Karpas-422 (cell line): ENCODE measurements around the gene LPCAT3. TPM values are rescaled to one million over a fixed set of nuclear protein-coding genes. Genes with fewer than 3 reads are reported as not detected.

Source experiments
- DNase-seq: peaks from one replicate; pipeline ENCODE4 v3.0.0-alpha.2; 2015
- H2AFZ ChIP-seq: fragments of 200-600 bp; sonication (generic); 2 replicates; pipeline ENCODE4 v1.6.1; 2014; ENCODE audit warnings: antibody characterized with exemption, low read length, mixed read lengths
- H3K27ac ChIP-seq: fragments of 200-600 bp; sonication (generic); 2 replicates; pipeline ENCODE4 v1.5.1; 2014; ENCODE audit warnings: mild to moderate bottlenecking, low read length, moderate library complexity
- H3K27me3 ChIP-seq: fragments of 200-600 bp; sonication (generic); 2 replicates; pipeline ENCODE4 v1.6.1; 2014; ENCODE audit warnings: low read length, mixed read lengths
- H3K36me3 ChIP-seq: fragments of 200-600 bp; sonication (generic); 2 replicates; pipeline ENCODE4 v1.6.1; 2014; ENCODE audit warnings: low read length, mixed read lengths; ENCODE audit not compliant: insufficient read depth
- H3K4me1 ChIP-seq: fragments of 200-600 bp; sonication (generic); 2 replicates; pipeline ENCODE4 v1.6.1; 2014; ENCODE audit warnings: mild to moderate bottlenecking, low read length, mixed read lengths
- H3K4me2 ChIP-seq: fragments of 200-600 bp; sonication (generic); 2 replicates; pipeline ENCODE4 v1.6.1; 2014; ENCODE audit warnings: low read length, low read depth, mild to moderate bottlenecking; ENCODE audit not compliant: poor library complexity, severe bottlenecking
- H3K4me3 ChIP-seq: fragments of 200-600 bp; sonication (generic); 2 replicates; pipeline ENCODE4 v1.5.1; 2014; ENCODE audit warnings: mild to moderate bottlenecking, antibody characterized with exemption, low read length, mixed read lengths
- H3K79me2 ChIP-seq: fragments of 200-600 bp; sonication (generic); 2 replicates; pipeline ENCODE4 v1.6.1; 2014; ENCODE audit warnings: mild to moderate bottlenecking, low read length, mixed read lengths
- H3K9ac ChIP-seq: fragments of 200-600 bp; sonication (generic); 2 replicates; pipeline ENCODE4 v1.6.0; 2014; ENCODE audit warnings: low read length
- H3K9me2 ChIP-seq: fragments of 200-600 bp; sonication (generic), shearing (Covaris generic); replicated peaks from 2 replicates; pipeline ENCODE4 v1.6.0; 2014; ENCODE audit warnings: mild to moderate bottlenecking, low read length, moderate library complexity; ENCODE audit not compliant: insufficient read depth
- H3K9me3 ChIP-seq: fragments of 300-700, 200-600 bp; sonication (generic); 2 replicates; pipeline ENCODE4 v1.6.1; 2014; ENCODE audit warnings: low read length, mixed read lengths
- H4K20me1 ChIP-seq: fragments of 200-600 bp; sonication (generic); 2 replicates; pipeline ENCODE4 v1.6.1; 2014; ENCODE audit warnings: mild to moderate bottlenecking, antibody characterized with exemption, low read length, low read depth; ENCODE audit not compliant: insufficient read depth
- total RNA-seq: library from RNA; depleted of rRNA; stranded (reverse); fragments of >200 nt; shearing (Covaris generic); gene quantifications from 2 replicates; pipeline ENCODE4 v1.2.3, GENCODE V29; 2014; ENCODE audit warnings: low replicate concordance

LPCAT3 gene
- total RNA-seq, 1 experiment from 2014 or later = 42.7 TPM

DNA sequence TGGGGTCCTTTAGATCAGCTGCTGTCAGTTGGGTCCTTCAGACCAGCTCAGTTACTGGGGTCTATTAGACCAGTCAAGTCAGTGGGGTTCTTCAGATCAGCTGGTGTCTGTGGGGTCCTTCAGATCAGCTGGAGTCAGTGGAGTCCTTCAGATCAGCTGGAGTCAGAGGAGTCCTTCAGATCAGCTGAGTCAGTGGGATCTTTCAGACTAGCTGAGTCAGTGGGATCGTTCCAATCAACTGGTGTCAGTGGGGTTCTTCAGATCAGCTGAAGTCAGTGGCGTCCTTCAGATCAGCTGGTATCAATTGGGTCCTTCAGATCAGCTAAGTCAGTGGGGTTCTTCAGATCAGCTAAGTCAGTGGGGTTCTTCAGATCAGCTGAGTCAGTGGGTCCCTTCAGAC lies 14.7 kb upstream of the LPCAT3 start:
- Histone ChIP-seq H4K20me1 (no peaks in the 10 kb centered on the region), H3K9me2 (no peaks in the 10 kb centered on the region; the same call in 1 of the 2 replicates), H3K27ac (no peak overlapping the region), H3K4me3 (no peak overlapping the region), H3K4me2 (no peak overlapping the region), H3K4me1 (peaks cover 20% of the 10 kb centered on the region), H2AFZ (no peak overlapping the region), H3K27me3 (no peaks in the 10 kb centered on the region), H3K79me2 (no peaks in the 10 kb centered on the region), H3K36me3 (no peaks in the 10 kb centered on the region), H3K9ac (no peak overlapping the region), H3K9me3 (no peaks in the 10 kb centered on the region)
- no peak for DNase-seq

DNA sequence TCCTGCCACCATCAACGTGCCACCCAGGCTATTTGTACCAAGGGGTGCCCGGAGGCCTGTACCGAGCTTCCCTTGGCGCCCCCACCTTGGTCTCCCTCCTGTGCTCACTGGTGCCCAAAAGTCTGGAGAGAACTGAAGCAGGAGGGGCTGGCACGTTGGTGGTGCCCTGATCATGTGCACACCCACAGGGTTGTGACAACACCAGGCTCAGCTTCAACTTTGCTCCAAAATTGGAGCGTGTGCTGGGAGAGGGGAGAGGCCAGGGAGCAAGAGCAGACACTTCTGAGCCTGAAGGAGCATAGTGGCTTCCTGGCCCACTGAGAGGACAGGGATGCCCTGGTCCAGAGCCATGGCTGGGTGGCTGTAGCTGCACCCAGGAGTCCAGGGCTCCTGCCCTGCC lies 13.0 kb upstream of the LPCAT3 start:
- H3K36me3 ChIP-seq = no peaks in the 10 kb centered on the region
- H3K9me3 ChIP-seq = no peaks in the 10 kb centered on the region
- H3K4me3 ChIP-seq = no peak overlapping the region
- no peak overlapping the region for H2AFZ ChIP-seq
- H3K27me3 ChIP-seq = no peaks in the 10 kb centered on the region
- no peaks in the 10 kb centered on the region for H4K20me1 ChIP-seq
- no peaks in the 10 kb centered on the region; the same call in 1 of the 2 replicates for H3K9me2 ChIP-seq
- no peak overlapping the region for H3K27ac ChIP-seq
- H3K4me1 ChIP-seq = peaks cover 13% of the 10 kb centered on the region
- DNase-seq = no peak
- no peaks in the 10 kb centered on the region for H3K79me2 ChIP-seq
- H3K4me2 ChIP-seq = no peak overlapping the region
- H3K9ac ChIP-seq = no peak overlapping the region

DNA sequence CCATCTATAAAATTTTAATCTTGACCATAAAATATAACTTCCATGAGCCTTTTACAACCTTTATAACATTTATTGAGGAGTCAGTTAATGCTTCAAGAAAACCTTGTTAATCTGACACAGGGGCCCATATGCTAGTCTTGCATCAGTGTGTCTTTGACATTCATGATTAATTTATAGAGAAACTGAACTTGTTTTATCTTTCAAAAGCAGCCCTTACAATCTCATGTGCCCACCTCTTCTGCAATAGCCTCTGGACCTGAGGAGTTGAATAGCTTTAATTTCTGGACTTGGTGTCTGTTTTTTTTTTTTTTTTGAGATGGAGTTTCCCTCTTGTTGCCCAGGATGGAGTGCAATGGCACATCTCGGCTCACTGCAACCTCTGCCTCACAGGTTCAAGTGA lies 8.6 kb upstream of the LPCAT3 start:
- Histone ChIP-seq H3K4me3 (no peak overlapping the region), H3K27me3 (no peaks in the 10 kb centered on the region), H3K4me1 (no peaks in the 10 kb centered on the region)

DNA sequence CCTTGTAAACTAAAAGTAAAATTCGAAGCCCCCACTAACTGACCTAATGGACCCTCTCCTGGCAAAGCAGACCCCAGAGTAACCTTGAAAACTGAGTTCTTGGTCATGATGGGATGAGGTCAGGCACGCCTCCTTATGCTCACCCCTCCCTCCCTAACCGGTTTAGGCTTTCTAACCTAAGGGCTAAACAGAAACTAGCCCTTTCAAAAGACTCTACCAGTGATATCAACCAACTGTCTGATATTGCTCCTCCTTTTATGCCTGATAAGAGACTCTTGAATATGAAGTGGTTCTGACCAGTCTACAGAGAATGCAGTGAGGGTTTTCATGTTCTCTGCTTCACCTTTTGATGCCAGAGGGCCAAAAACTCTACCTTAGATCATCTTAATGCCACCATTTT lies 4.8 kb upstream of the LPCAT3 start:
- Histone ChIP-seq H3K27ac (no peak overlapping the region), H3K9ac (no peak overlapping the region), H3K9me2 (no peaks in the 10 kb centered on the region), H4K20me1 (no peaks in the 10 kb centered on the region), H3K9me3 (no peaks in the 10 kb centered on the region), H3K4me1 (peaks cover 10% of the 10 kb centered on the region), H2AFZ (no peak overlapping the region), H3K79me2 (peaks cover under 1% of the 10 kb centered on the region), H3K27me3 (no peaks in the 10 kb centered on the region), H3K4me3 (no peak overlapping the region), H3K36me3 (no peaks in the 10 kb centered on the region), H3K4me2 (no peak overlapping the region)
- DNase-seq = no peak

More for the DNA sequence above, 8.6 kb upstream of the LPCAT3 start:
- DNase-seq = no peak
- H4K20me1 ChIP-seq = no peaks in the 10 kb centered on the region
- H3K27ac ChIP-seq = no peak overlapping the region
- no peaks in the 10 kb centered on the region for H3K79me2 ChIP-seq
- no peaks in the 10 kb centered on the region for H3K9me2 ChIP-seq
- H3K9me3 ChIP-seq = no peaks in the 10 kb centered on the region
- H2AFZ ChIP-seq = no peak overlapping the region
- H3K36me3 ChIP-seq = no peaks in the 10 kb centered on the region
- H3K9ac ChIP-seq = no peak overlapping the region
- H3K4me2 ChIP-seq = no peak overlapping the region

DNA sequence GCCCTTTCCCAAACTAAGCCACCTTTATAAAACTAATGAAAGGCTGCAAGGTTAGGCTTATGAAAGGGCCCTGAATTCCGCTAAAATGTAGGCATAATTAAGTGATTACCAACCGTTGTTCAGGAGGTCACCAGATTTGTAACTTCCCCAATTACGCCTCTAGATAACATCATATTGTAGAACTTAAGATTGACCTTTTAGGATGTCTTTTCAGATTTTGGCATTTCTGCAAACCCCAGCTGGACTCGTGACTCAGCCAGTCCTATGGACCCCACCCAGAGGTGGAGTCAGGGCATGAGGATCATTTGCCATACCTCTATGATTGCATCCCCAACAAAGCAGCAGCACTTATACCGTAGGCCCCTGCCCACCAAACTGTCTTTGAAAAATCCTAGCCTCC lies 3.7 kb upstream of the LPCAT3 start:
- H3K4me2 ChIP-seq = no peak overlapping the region
- H3K4me3 ChIP-seq = no peak overlapping the region
- no peaks in the 10 kb centered on the region for H3K27me3 ChIP-seq
- peaks cover 12% of the 10 kb centered on the region for H3K79me2 ChIP-seq
- H3K9me3 ChIP-seq = no peaks in the 10 kb centered on the region
- no peak overlapping the region for H3K27ac ChIP-seq
- no peaks in the 10 kb centered on the region for H4K20me1 ChIP-seq
- H3K9ac ChIP-seq = no peak overlapping the region
- H3K4me1 ChIP-seq = peaks cover 17% of the 10 kb centered on the region
- no peaks in the 10 kb centered on the region for H3K9me2 ChIP-seq
- no peak overlapping the region for H2AFZ ChIP-seq
- no peak for DNase-seq
- H3K36me3 ChIP-seq = no peaks in the 10 kb centered on the region

DNA sequence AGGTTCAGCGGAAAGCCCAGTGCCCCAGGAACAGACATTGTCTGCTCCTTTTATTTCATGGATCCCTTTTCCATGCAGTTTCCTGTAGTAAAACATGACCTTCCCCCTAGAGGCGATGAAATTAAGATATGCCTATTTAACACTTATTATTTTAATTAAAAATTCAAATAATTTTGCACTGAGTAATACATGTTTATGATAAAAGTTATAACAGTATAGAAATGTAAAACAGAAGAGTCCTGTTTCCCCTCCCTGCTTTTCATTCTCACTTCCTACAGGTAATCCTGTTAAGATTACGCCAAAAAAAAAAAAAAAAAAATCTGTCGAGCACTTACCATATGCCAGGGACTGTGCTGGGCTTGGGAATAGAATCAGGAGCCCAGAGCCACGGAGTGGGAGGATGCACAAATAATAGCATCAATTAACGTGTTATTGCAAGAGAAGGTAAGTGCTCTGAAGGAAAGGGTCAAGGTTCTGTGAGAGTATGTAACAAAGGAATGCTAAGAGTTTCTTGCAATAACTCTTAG lies 830 bp upstream of the LPCAT3 start:
- peak overlapping the region; percentile 84 for H3K9ac ChIP-seq

DNA sequence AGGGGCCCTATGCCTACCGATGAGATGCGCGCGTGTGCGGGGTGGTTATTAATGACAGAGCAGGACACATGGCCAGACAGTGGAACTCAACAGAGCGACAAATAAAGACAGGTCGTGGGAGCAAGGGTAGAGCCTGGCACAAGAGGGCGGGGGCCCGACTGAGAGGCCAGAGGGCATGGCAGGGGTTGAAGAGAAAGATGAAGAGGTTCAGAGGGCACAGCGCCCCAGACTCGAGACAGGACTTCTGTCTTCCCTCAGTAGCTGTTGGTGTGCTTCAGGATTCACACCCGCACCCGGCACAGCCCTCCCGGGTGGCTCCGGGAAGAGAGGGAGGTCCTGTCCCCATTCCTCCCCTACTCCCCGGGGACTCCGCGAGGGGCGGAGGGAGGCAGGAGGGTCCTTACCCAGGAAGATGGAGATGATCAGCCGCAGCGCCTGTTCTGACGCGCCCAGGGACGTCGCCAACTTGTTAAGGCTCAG lies 366 bp downstream of the LPCAT3 start:
- Histone ChIP-seq H3K9me2 (no peaks in the 10 kb centered on the region), H3K79me2 (peaks cover 51% of the 10 kb centered on the region), H2AFZ (peak overlapping the region; percentile 42; the same call in 1 of the 2 replicates), H3K4me3 (peak overlapping the region; percentile 87), H3K4me2 (peak overlapping the region; percentile 96), H3K4me1 (peaks cover 36% of the 10 kb centered on the region), H3K27me3 (no peaks in the 10 kb centered on the region), H3K36me3 (no peaks in the 10 kb centered on the region; the same call in 1 of the 2 replicates), H3K9me3 (no peaks in the 10 kb centered on the region), H4K20me1 (no peaks in the 10 kb centered on the region), H3K27ac (peak overlapping the region; percentile 73), H3K9ac (peak overlapping the region; percentile 84)
- peak; percentile 68 for DNase-seq

More for the DNA sequence above, 830 bp upstream of the LPCAT3 start:
- Histone ChIP-seq H3K4me3 (peak overlapping the region; percentile 87), H4K20me1 (no peaks in the 10 kb centered on the region), H3K36me3 (no peaks in the 10 kb centered on the region; the same call in 1 of the 2 replicates), H3K27me3 (no peaks in the 10 kb centered on the region), H3K27ac (peak overlapping the region; percentile 73), H3K9me3 (no peaks in the 10 kb centered on the region), H3K4me2 (peak overlapping the region; percentile 96), H2AFZ (0 out of 2 replicates have a peak overlapping the region, but pooled peaks have one; percentile 79), H3K4me1 (peaks cover 36% of the 10 kb centered on the region), H3K9me2 (no peaks in the 10 kb centered on the region), H3K79me2 (peaks cover 39% of the 10 kb centered on the region)
- no peak for DNase-seq

DNA sequence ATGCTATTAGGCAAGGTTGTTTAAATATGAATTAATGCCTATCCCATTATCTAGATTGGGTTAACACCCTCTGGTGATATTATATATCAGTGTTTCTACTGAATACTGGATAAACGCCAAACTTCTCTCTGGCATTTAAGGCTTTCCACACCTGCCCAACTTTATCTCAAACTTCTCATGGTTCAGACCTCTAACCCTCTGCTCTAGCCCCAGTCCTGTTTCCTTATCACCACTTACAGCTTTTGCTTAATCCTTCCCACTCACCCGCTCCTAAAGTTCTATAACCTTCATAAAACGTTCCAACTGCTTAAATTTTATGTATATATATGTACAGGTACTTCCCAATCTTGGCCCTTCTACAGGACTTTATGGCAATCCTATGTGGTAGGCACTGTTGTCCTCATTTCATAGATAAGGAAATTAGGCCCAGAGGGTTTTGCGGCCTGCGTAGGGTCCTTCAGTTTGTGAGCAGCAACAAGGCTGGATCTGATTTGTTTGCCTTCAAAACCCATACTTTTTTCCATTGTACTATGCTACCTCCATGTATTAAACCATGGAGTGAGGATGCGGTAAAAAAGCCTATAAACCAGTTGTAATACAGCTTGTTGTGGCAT lies 1.2 kb downstream of the LPCAT3 start:
- no peaks in the 10 kb centered on the region for H3K9me2 ChIP-seq
- no peak overlapping the region for H2AFZ ChIP-seq
- peak overlapping the region; percentile 84 for H3K9ac ChIP-seq
- peaks cover 4% of the 10 kb centered on the region; the same call in 1 of the 2 replicates for H3K36me3 ChIP-seq
- no peaks in the 10 kb centered on the region for H3K27me3 ChIP-seq
- peaks cover 58% of the 10 kb centered on the region for H3K79me2 ChIP-seq
- H4K20me1 ChIP-seq = no peaks in the 10 kb centered on the region
- H3K4me3 ChIP-seq = peak overlapping the region; percentile 87
- peak overlapping the region; percentile 96 for H3K4me2 ChIP-seq
- no peaks in the 10 kb centered on the region for H3K9me3 ChIP-seq
- DNase-seq = peak; percentile 54
- peak overlapping the region; percentile 73 for H3K27ac ChIP-seq
- H3K4me1 ChIP-seq = peaks cover 36% of the 10 kb centered on the region
